OCI-LY7 (cell line): Measurements from ENCODE around the gene MUC5B. TPM values are rescaled to one million over a fixed set of nuclear protein-coding genes. Genes with fewer than 3 reads are reported as not detected.

Experiments used
- BruUV-seq: library from RNA; stranded (reverse); fragments of 400-500 nt; replicated peaks from 2 replicates; lab custom pipeline; 2021; lab: Mats Ljungman, UMichigan
- CTCF ChIA-PET: fragments of 300-600 bp; sonication (Branson Sonifier 250); formaldehyde crosslinking; loops from one replicate; lab custom pipeline; 2022; ENCODE audit warnings: antibody characterized with exemption; ENCODE audit not compliant: unreplicated experiment; lab: Charles Lee
- POLR2A ChIA-PET: fragments of 300-600 bp; sonication (Branson Sonifier 250); formaldehyde crosslinking; loops from one replicate; lab custom pipeline; 2022; ENCODE audit warnings: antibody characterized with exemption; lab: Charles Lee
- DNase-seq: peaks from one replicate; pipeline ENCODE4 v3.0.0-alpha.2; 2015; ENCODE audit warnings: low spot score
- H2AFZ ChIP-seq: fragments of 200-600 bp; sonication (generic), shearing (Covaris generic); 2 replicates; pipeline ENCODE4 v1.6.1; 2014; ENCODE audit warnings: mild to moderate bottlenecking, antibody characterized with exemption, low read length, moderate library complexity
- H3K27ac ChIP-seq: fragments of 200-600 bp; sonication (generic); 2 replicates; pipeline ENCODE4 v1.5.1; 2014; ENCODE audit warnings: mixed run types, low read depth, mild to moderate bottlenecking, moderate library complexity, low read length, inconsistent platforms; ENCODE audit not compliant: poor library complexity, severe bottlenecking
- H3K36me3 ChIP-seq: fragments of 200-600 bp; sonication (generic); 2 replicates; pipeline ENCODE4 v1.6.1; 2014; ENCODE audit warnings: mild to moderate bottlenecking, antibody characterized with exemption, low read length, moderate library complexity, mixed read lengths; ENCODE audit not compliant: insufficient read depth
- H3K4me1 ChIP-seq: fragments of 200-600 bp; sonication (generic); 2 replicates; pipeline ENCODE4 v1.5.1; 2014; ENCODE audit warnings: mild to moderate bottlenecking, low read length; ENCODE audit not compliant: insufficient read depth, poor library complexity, severe bottlenecking
- H3K4me2 ChIP-seq: fragments of 200-600 bp; sonication (generic); 2 replicates; pipeline ENCODE4 v1.6.1; 2014; ENCODE audit warnings: mild to moderate bottlenecking, low read length
- H3K4me3 ChIP-seq: fragments of 200-600 bp; sonication (generic); 2 replicates; pipeline ENCODE4 v1.5.1; 2014; ENCODE audit warnings: mild to moderate bottlenecking, low read depth, low read length; ENCODE audit not compliant: poor library complexity, severe bottlenecking
- H3K79me2 ChIP-seq: fragments of 200-600 bp; sonication (generic); 2 replicates; pipeline ENCODE4 v1.6.1; 2016; ENCODE audit warnings: low read depth, mild to moderate bottlenecking, low read length, moderate library complexity, mixed read lengths; ENCODE audit not compliant: insufficient read depth
- H3K9me2 ChIP-seq: fragments of 200-600 bp; sonication (generic); 2 replicates; pipeline ENCODE4 v1.6.1; 2016; ENCODE audit warnings: mild to moderate bottlenecking, low read length, mixed read lengths; ENCODE audit not compliant: insufficient read depth
- H3K9me3 ChIP-seq: fragments of 200-600 bp; sonication (generic); 2 replicates; pipeline ENCODE4 v1.6.1; 2014; ENCODE audit warnings: mild to moderate bottlenecking, mixed run types, low read length, mixed read lengths
- H4K20me1 ChIP-seq: fragments of 200-600 bp; sonication (generic); 2 replicates; pipeline ENCODE4 v1.6.1; 2014; ENCODE audit warnings: mild to moderate bottlenecking, antibody characterized with exemption, low read length, moderate library complexity, mixed read lengths; ENCODE audit not compliant: insufficient read depth
- CTCF ChIP-seq: fragments of 200-600 bp; sonication (generic); conservative IDR thresholded peaks from 2 replicates; pipeline ENCODE4 v1.5.1; 2014; ENCODE audit warnings: mild to moderate bottlenecking, antibody characterized with exemption, low read length, moderate library complexity, mixed read lengths
- EZH2phosphoT487 ChIP-seq: fragments of 200-600 bp; sonication (generic); IDR thresholded peaks from 2 replicates; pipeline ENCODE4 v1.6.1; 2018; ENCODE audit warnings: low read depth, borderline replicate concordance, mild to moderate bottlenecking, mixed run types, antibody characterized with exemption, low read length, moderate library complexity, mixed read lengths
- intact Hi-C: fragments of 100-400 bp; cut with micrococcal nuclease; formaldehyde crosslinking; loops from one replicate; pipeline ENCODE4 v1.10.0; 2022; ENCODE audit not compliant: unreplicated experiment
- total RNA-seq, 2 experiments: library from RNA; depleted of rRNA in 1 of 2; stranded (reverse); fragments of >200 nt in 1 of 2; shearing (Covaris generic) in 1 of 2; gene quantifications; 2 replicates each; pipeline ENCODE4 v1.2.3, GENCODE V29; 2014 to 2022

Gene MUC5B
- total RNA-seq, 2 experiments from 2014 or later, result under 0.01 TPM; not detected in 1

- intact Hi-C loops, result no loop called here
- H3K36me3 ChIP-seq, result no peaks in the 10 kb centered on the region
- H3K9me3 ChIP-seq, result no peaks in the 10 kb centered on the region
- no peaks in the 10 kb centered on the region for H4K20me1 ChIP-seq
- no peak overlapping the region for H3K4me2 ChIP-seq
- H3K4me3 ChIP-seq, result no peak overlapping the region
- no peaks in the 10 kb centered on the region for H3K9me2 ChIP-seq
- H3K4me1 ChIP-seq, result no peaks in the 10 kb centered on the region
- ChIA-PET CTCF (no interaction called here), POLR2A (no interaction called here)
- no peak for TF ChIP-seq CTCF
- TF ChIP-seq EZH2phosphoT487, result no peak
- H2AFZ ChIP-seq, result no peak overlapping the region
- DNase-seq, result no peak
- no TSS peak for BruUV-seq
- H3K27ac ChIP-seq, result no peak overlapping the region
- H3K79me2 ChIP-seq, result no peaks in the 10 kb centered on the region
Measured at GRCh38 chr11:1277936-1278512, 55.2 kb downstream of the MUC5B start.

- ChIA-PET POLR2A (no interaction called here), CTCF (interaction anchor here (0.6 kb wide), 1 partner anchor 436 kb away, joined by 3 read pairs; no protein-coding TSS in a partner anchor)
- DNase-seq, result no peak
- no peaks in the 10 kb centered on the region for H3K9me2 ChIP-seq
- H3K4me3 ChIP-seq, result no peak overlapping the region
- no peak overlapping the region for H3K27ac ChIP-seq
- TF ChIP-seq EZH2phosphoT487 (no peak), CTCF (no peak)
- H3K79me2 ChIP-seq, result no peaks in the 10 kb centered on the region
- H3K36me3 ChIP-seq, result no peaks in the 10 kb centered on the region
- no peaks in the 10 kb centered on the region for H4K20me1 ChIP-seq
- BruUV-seq, result no TSS peak
- H2AFZ ChIP-seq, result no peak overlapping the region
- no peak overlapping the region for H3K4me2 ChIP-seq
- H3K9me3 ChIP-seq, result no peaks in the 10 kb centered on the region
- H3K4me1 ChIP-seq, result no peaks in the 10 kb centered on the region
- intact Hi-C loops, result no loop called here
Measured at GRCh38 chr11:1278766-1279673, 56.2 kb downstream of the MUC5B start.

GRCh38 chr11:1279674-1280055 lies 56.8 kb downstream of the MUC5B start:
- Histone ChIP-seq H3K27ac (no peak overlapping the region), H3K9me2 (no peaks in the 10 kb centered on the region), H3K36me3 (no peaks in the 10 kb centered on the region), H3K79me2 (no peaks in the 10 kb centered on the region), H3K4me3 (no peak overlapping the region), H2AFZ (no peak overlapping the region), H3K4me2 (no peak overlapping the region), H4K20me1 (no peaks in the 10 kb centered on the region), H3K4me1 (no peaks in the 10 kb centered on the region), H3K9me3 (no peaks in the 10 kb centered on the region)
- intact Hi-C loops, result no loop called here
- TF ChIP-seq CTCF (no peak), EZH2phosphoT487 (no peak)
- no TSS peak for BruUV-seq
- CTCF ChIA-PET, result no interaction called here
- DNase-seq, result no peak
- POLR2A ChIA-PET, result no interaction called here
